Ascending aorta (tissue), 2 donors: ENCODE data around the gene SCD5. TPM values are rescaled to one million over a fixed set of nuclear protein-coding genes. Genes with fewer than 3 reads are reported as not detected.

Source experiments
- DNase-seq, 2 donors: peaks; one replicate each; pipeline ENCODE4 v3.0.0-alpha.2; 2019; ENCODE audit warnings: low spot score in 2 of 2
- H3K27ac ChIP-seq, 2 donors: fragments of 200-600 bp; sonication (generic); one replicate each; pipeline ENCODE4 v1.5.1; 2016 to 2017; ENCODE audit warnings: mild to moderate bottlenecking in 1 of 2
- H3K27me3 ChIP-seq: fragments of 200-600 bp; sonication (generic); one replicate; pipeline ENCODE4 v1.5.1; 2017
- H3K36me3 ChIP-seq, 2 donors: fragments of 200-600 bp; sonication (generic); one replicate each; pipeline ENCODE4 v1.5.1; 2016
- H3K4me1 ChIP-seq, 2 donors: fragments of 200-600 bp; sonication (generic); one replicate each; pipeline ENCODE4 v1.5.1; 2016 to 2017; ENCODE audit warnings: mild to moderate bottlenecking in 1 of 2
- H3K4me3 ChIP-seq, 2 donors: fragments of 200-600 bp; sonication (generic); one replicate each; pipeline ENCODE4 v1.5.1; 2016 to 2017; ENCODE audit warnings: mild to moderate bottlenecking in 1 of 2
- H3K9me3 ChIP-seq, 2 donors: fragments of 200-600 bp; sonication (generic); one replicate each; pipeline ENCODE4 v1.5.1; 2016
- CTCF ChIP-seq, 3 experiments: fragments of 200-600 bp in 2 of 3; fragments of 450-650 bp in 1 of 3; sonication (generic) in 2 of 3; IDR thresholded peaks; one replicate each; pipeline ENCODE4 v1.5.1; 2016 to 2019; ENCODE audit warnings: antibody characterized with exemption in 3 of 3, mild to moderate bottlenecking in 1 of 3, moderate library complexity in 1 of 3
- intact Hi-C: fragments of 100-400 bp; cut with DNase I; formaldehyde crosslinking; loops from one replicate; pipeline ENCODE4 v1.15.1; 2023
- total RNA-seq: library from RNA; depleted of rRNA; stranded (reverse); fragments of >200 nt; gene quantifications from one replicate; pipeline ENCODE4 v1.1.0, GENCODE V29; 2016

The SCD5 gene
- total RNA-seq, 1 donor from 2014 or later, result 28.0 TPM

GRCh38 chr4:82697561-82697960, 101.0 kb downstream of the SCD5 start:
- intact Hi-C loops, result no loop called here
- Histone ChIP-seq H3K36me3 (peaks cover 0 to 4% of the 10 kb centered on the region in 2 donors), H3K4me3 (no peak overlapping the region), H3K27ac (no peak overlapping the region), H3K27me3 (no peaks in the 10 kb centered on the region), H3K9me3 (no peaks in the 10 kb centered on the region), H3K4me1 (no peaks in the 10 kb centered on the region)
- DNase-seq, result no peak
- TF ChIP-seq CTCF (IDR thresholded peaks at IDR 0.05), result no peak

- H3K4me1 ChIP-seq, result no peaks in the 10 kb centered on the region
- intact Hi-C loops, result no loop called here
- no peak overlapping the region for H3K27ac ChIP-seq
- DNase-seq, result no peak
- TF ChIP-seq CTCF (IDR thresholded peaks at IDR 0.05), result no peak
- H3K36me3 ChIP-seq, result no peaks in the 10 kb centered on the region
- H3K27me3 ChIP-seq, result no peaks in the 10 kb centered on the region
- H3K4me3 ChIP-seq, result no peak overlapping the region
- no peaks in the 10 kb centered on the region for H3K9me3 ChIP-seq
Measured at GRCh38 chr4:82696117-82696860, 102.3 kb downstream of the SCD5 start.

- no peak for TF ChIP-seq CTCF (IDR thresholded peaks at IDR 0.05)
- no peaks in the 10 kb centered on the region for H3K27me3 ChIP-seq
- no peaks in the 10 kb centered on the region for H3K36me3 ChIP-seq
- no peaks in the 10 kb centered on the region for H3K4me1 ChIP-seq
- no peaks in the 10 kb centered on the region for H3K9me3 ChIP-seq
- H3K4me3 ChIP-seq, result no peak overlapping the region
- intact Hi-C loops, result no loop called here
- H3K27ac ChIP-seq, result no peak overlapping the region
- no peak for DNase-seq
Measured at GRCh38 chr4:82694892-82695291, 103.7 kb downstream of the SCD5 start.

- no peaks in the 10 kb centered on the region for H3K36me3 ChIP-seq
- no peaks in the 10 kb centered on the region for H3K4me1 ChIP-seq
- H3K9me3 ChIP-seq, result no peaks in the 10 kb centered on the region
- DNase-seq, result no peak
- intact Hi-C loops, result no loop called here
- H3K4me3 ChIP-seq, result no peak overlapping the region
- no peak overlapping the region for H3K27ac ChIP-seq
- no peak for TF ChIP-seq CTCF (IDR thresholded peaks at IDR 0.05)
- no peaks in the 10 kb centered on the region for H3K27me3 ChIP-seq
Measured at GRCh38 chr4:82694046-82694445, 104.5 kb downstream of the SCD5 start.

GRCh38 chr4:82692101-82692780, 106.4 kb downstream of the SCD5 start:
- Histone ChIP-seq H3K4me1 (no peaks in the 10 kb centered on the region), H3K9me3 (no peaks in the 10 kb centered on the region), H3K36me3 (no peaks in the 10 kb centered on the region), H3K27ac (no peak overlapping the region), H3K4me3 (no peak overlapping the region), H3K27me3 (no peaks in the 10 kb centered on the region)
- TF ChIP-seq CTCF (IDR thresholded peaks at IDR 0.05), result no peak
- no peak for DNase-seq
- intact Hi-C loops, result no loop called here
